ENCODE measurements around the gene ZNF687. TPM values are rescaled to one million over a fixed set of nuclear protein-coding genes. Genes with fewer than 3 reads are reported as not detected.

Gene ZNF687, protein sequence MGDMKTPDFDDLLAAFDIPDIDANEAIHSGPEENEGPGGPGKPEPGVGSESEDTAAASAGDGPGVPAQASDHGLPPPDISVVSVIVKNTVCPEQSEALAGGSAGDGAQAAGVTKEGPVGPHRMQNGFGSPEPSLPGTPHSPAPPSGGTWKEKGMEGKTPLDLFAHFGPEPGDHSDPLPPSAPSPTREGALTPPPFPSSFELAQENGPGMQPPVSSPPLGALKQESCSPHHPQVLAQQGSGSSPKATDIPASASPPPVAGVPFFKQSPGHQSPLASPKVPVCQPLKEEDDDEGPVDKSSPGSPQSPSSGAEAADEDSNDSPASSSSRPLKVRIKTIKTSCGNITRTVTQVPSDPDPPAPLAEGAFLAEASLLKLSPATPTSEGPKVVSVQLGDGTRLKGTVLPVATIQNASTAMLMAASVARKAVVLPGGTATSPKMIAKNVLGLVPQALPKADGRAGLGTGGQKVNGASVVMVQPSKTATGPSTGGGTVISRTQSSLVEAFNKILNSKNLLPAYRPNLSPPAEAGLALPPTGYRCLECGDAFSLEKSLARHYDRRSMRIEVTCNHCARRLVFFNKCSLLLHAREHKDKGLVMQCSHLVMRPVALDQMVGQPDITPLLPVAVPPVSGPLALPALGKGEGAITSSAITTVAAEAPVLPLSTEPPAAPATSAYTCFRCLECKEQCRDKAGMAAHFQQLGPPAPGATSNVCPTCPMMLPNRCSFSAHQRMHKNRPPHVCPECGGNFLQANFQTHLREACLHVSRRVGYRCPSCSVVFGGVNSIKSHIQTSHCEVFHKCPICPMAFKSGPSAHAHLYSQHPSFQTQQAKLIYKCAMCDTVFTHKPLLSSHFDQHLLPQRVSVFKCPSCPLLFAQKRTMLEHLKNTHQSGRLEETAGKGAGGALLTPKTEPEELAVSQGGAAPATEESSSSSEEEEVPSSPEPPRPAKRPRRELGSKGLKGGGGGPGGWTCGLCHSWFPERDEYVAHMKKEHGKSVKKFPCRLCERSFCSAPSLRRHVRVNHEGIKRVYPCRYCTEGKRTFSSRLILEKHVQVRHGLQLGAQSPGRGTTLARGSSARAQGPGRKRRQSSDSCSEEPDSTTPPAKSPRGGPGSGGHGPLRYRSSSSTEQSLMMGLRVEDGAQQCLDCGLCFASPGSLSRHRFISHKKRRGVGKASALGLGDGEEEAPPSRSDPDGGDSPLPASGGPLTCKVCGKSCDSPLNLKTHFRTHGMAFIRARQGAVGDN
- total RNA-seq, result 19.5 and 20.5 TPM in 2 replicates

GRCh38 chr1:151281969-151282882 lies at the start of gene ZNF687:
ZNF687 (plus strand) TSS chr1:151282299; CDS start chr1:151286292, 3,993 bp downstream.

GRCh38 chr1:151254217-151255213 lies 27.6 kb upstream of the ZNF687 start, which contains the start of gene PSMD4:
PSMD4 (plus strand) TSS chr1:151254734; CDS start chr1:151254783, 49 bp downstream.

DNA sequence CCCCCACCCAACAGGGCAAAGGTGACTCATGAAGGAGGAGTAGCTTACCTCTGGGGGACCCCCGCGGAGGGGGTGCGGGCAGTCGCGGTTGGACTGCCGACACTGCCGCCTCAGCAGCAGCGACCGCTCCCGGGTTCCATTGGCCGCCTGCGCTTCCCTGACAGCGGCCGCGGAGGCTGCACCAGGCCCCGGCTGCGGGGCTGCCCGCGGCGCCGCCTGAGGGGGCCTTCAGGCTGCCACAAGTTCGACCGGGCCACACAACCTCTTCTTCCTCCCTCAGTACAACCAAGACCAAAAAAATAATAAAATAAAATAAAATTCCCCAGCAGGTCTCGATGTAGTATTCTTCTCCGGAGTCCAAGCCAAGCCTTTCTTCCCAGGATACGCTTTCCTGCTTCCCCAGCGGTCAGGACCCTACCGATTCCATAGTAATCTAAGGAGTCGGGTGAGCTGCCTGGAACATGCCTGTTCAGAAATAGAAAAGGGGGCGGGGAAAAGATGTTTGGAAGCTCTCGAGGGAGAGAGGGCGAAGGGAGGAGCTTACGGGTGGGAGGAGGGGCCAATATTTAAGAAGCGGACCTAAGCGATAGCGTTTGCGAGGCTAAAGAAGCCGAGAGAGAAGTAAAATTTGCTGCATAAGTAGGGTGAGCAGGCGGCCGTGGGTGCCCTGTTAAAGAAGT lies 45.3 kb downstream of the ZNF687 start, which contains the start of gene PI4KB:
PI4KB (minus strand) TSS at position 194 of the 680 bp plus-strand sequence. CDS start 10,935 bp downstream, outside the sequence.

Other genes with a start within 250 kb of the ZNF687 start
- gene BNIPL, start 245.7 kb upstream of the ZNF687 start, total RNA-seq, result 27.9 and 30.5 TPM in 2 replicates
- gene C1orf56, start 234.5 kb upstream of the ZNF687 start, total RNA-seq, result 0.84 and 1.1 TPM in 2 replicates
- 105 and 116 TPM in 2 replicates for gene CDC42SE1, start 222.7 kb upstream of the ZNF687 start, total RNA-seq
- 17.5 and 20.9 TPM in 2 replicates for gene MLLT11, start 221.9 kb upstream of the ZNF687 start, total RNA-seq
- 4.3 and 6.0 TPM in 2 replicates for gene GABPB2, start 211.5 kb upstream of the ZNF687 start, total RNA-seq
- 0.46 and 1.2 TPM in 2 replicates for gene SEMA6C, start 135.7 kb upstream of the ZNF687 start, total RNA-seq
- gene TNFAIP8L2, start 125.7 kb upstream of the ZNF687 start, total RNA-seq, result not detected in 2 replicates
- 7.2 and 9.7 TPM in 2 replicates for gene LYSMD1, start 116.4 kb upstream of the ZNF687 start, total RNA-seq
- 24.1 and 26.5 TPM in 2 replicates for gene SCNM1, start 116.2 kb upstream of the ZNF687 start, total RNA-seq
- gene TMOD4, start 106.3 kb upstream of the ZNF687 start, total RNA-seq, result not detected in 2 replicates
- 40.7 and 59.0 TPM in 2 replicates for gene VPS72, start 92.1 kb upstream of the ZNF687 start, total RNA-seq
- gene PIP5K1A, start 83.7 kb upstream of the ZNF687 start, total RNA-seq, result 35.0 and 55.4 TPM in 2 replicates
- 149 and 155 TPM in 2 replicates for gene PSMD4, start 27.6 kb upstream of the ZNF687 start, total RNA-seq
- 31.4 and 43.4 TPM in 2 replicates for gene PI4KB, start 45.1 kb downstream of the ZNF687 start, total RNA-seq
- gene RFX5, start 65.0 kb downstream of the ZNF687 start, total RNA-seq, result 34.1 and 40.9 TPM in 2 replicates
- 7.7 and 8.6 TPM in 2 replicates for gene SELENBP1, start 90.4 kb downstream of the ZNF687 start, total RNA-seq
- gene PSMB4, start 117.3 kb downstream of the ZNF687 start, total RNA-seq, result 327 and 332 TPM in 2 replicates
- 11.3 and 14.7 TPM in 2 replicates for gene POGZ, start 177.2 kb downstream of the ZNF687 start, total RNA-seq
- 5.8 and 10.7 TPM in 2 replicates for gene CGN, start 229.1 kb downstream of the ZNF687 start, total RNA-seq

Measured in airway epithelial cell (primary cell).